ENCODE measurements around the gene HS3ST5. TPM values are rescaled to one million over a fixed set of nuclear protein-coding genes. Genes with fewer than 3 reads are reported as not detected.

The HS3ST5 gene
- total RNA-seq, 2 donors from 2014 or later = 0.31 to 2.0 TPM

GRCh38 chr6:114200891-114201290 lies 141.9 kb downstream of the HS3ST5 start:
- Histone ChIP-seq H3K36me3 (ENCODE audit: control insufficient read depth, insufficient read depth, low read length) (no peaks in the 10 kb centered on the region), H3K9me3 (ENCODE audit: control insufficient read depth, low read length) (no peaks in the 10 kb centered on the region), H3K9ac (ENCODE audit: extremely low read depth, low read length, poor library complexity, severe bottlenecking) (no peak overlapping the region), H3K4me1 (ENCODE audit: control insufficient read depth, insufficient read depth, low read length) (no peaks in the 10 kb centered on the region), H3K27ac (ENCODE audit: low read depth, low read length) (no peak overlapping the region), H3K4me3 (ENCODE audit: low read length) (no peak overlapping the region), H3K27me3 (ENCODE audit: control insufficient read depth, insufficient read depth, low read length, poor library complexity, severe bottlenecking) (no peaks in the 10 kb centered on the region)
- no peak for DNase-seq
- TF ChIP-seq, protein P1, sequence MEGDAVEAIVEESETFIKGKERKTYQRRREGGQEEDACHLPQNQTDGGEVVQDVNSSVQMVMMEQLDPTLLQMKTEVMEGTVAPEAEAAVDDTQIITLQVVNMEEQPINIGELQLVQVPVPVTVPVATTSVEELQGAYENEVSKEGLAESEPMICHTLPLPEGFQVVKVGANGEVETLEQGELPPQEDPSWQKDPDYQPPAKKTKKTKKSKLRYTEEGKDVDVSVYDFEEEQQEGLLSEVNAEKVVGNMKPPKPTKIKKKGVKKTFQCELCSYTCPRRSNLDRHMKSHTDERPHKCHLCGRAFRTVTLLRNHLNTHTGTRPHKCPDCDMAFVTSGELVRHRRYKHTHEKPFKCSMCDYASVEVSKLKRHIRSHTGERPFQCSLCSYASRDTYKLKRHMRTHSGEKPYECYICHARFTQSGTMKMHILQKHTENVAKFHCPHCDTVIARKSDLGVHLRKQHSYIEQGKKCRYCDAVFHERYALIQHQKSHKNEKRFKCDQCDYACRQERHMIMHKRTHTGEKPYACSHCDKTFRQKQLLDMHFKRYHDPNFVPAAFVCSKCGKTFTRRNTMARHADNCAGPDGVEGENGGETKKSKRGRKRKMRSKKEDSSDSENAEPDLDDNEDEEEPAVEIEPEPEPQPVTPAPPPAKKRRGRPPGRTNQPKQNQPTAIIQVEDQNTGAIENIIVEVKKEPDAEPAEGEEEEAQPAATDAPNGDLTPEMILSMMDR (conservative IDR thresholded peaks at IDR 0.05) = no peak
- WGBS, 2 experiments (ENCODE audit: insufficient coverage in 1 of 2, insufficient read length in 1 of 2) = 79 to 81% methylated on average over 3 of the region's 3 CpGs
- H3K4me3 Mint-ChIP-seq = no peak overlapping the region
- H3K9me3 Mint-ChIP-seq = peaks cover 15% of the 10 kb centered on the region
- no peaks in the 10 kb centered on the region for H3K36me3 Mint-ChIP-seq (ENCODE audit: low read depth)
- H3K27ac Mint-ChIP-seq = no peak overlapping the region
- peaks cover 9% of the 10 kb centered on the region for H3K4me1 Mint-ChIP-seq
- H3K27me3 Mint-ChIP-seq (ENCODE audit: insufficient read depth) = no peaks in the 10 kb centered on the region

GRCh38 chr6:114195631-114196403 lies 147.0 kb downstream of the HS3ST5 start:
- Mint-ChIP-seq H3K9me3 (no peaks in the 10 kb centered on the region), H3K4me1 (peaks cover 21% of the 10 kb centered on the region), H3K27ac (no peak overlapping the region), H3K27me3 (ENCODE audit: insufficient read depth) (no peaks in the 10 kb centered on the region), H3K4me3 (no peak overlapping the region), H3K36me3 (ENCODE audit: low read depth) (no peaks in the 10 kb centered on the region)
- Histone ChIP-seq H3K9ac (ENCODE audit: extremely low read depth, low read length, poor library complexity, severe bottlenecking) (no peak overlapping the region), H3K4me1 (ENCODE audit: control insufficient read depth, insufficient read depth, low read length) (no peaks in the 10 kb centered on the region), H3K9me3 (ENCODE audit: control insufficient read depth, low read length) (no peaks in the 10 kb centered on the region), H3K27ac (ENCODE audit: low read depth, low read length) (no peak overlapping the region), H3K36me3 (ENCODE audit: control insufficient read depth, insufficient read depth, low read length) (no peaks in the 10 kb centered on the region), H3K4me3 (ENCODE audit: low read length) (no peak overlapping the region), H3K27me3 (ENCODE audit: control insufficient read depth, insufficient read depth, low read length, poor library complexity, severe bottlenecking) (peaks cover 4% of the 10 kb centered on the region)
- WGBS, 2 experiments (ENCODE audit: insufficient coverage in 1 of 2, insufficient read length in 1 of 2) = 71 to 73% methylated on average over 5 to 7 of the region's 7 CpGs
- TF ChIP-seq, protein P1 (conservative IDR thresholded peaks at IDR 0.05) = no peak
- no peak for DNase-seq

GRCh38 chr6:114195027-114195365 lies 147.8 kb downstream of the HS3ST5 start:
- Mint-ChIP-seq H3K4me1 (peaks cover 27% of the 10 kb centered on the region), H3K9me3 (no peaks in the 10 kb centered on the region), H3K4me3 (no peak overlapping the region), H3K36me3 (ENCODE audit: low read depth) (no peaks in the 10 kb centered on the region), H3K27me3 (ENCODE audit: insufficient read depth) (no peaks in the 10 kb centered on the region), H3K27ac (no peak overlapping the region)
- no peaks in the 10 kb centered on the region for H3K4me1 ChIP-seq (ENCODE audit: control insufficient read depth, insufficient read depth, low read length)
- no peaks in the 10 kb centered on the region for H3K36me3 ChIP-seq (ENCODE audit: control insufficient read depth, insufficient read depth, low read length)
- no peak overlapping the region for H3K9ac ChIP-seq (ENCODE audit: extremely low read depth, low read length, poor library complexity, severe bottlenecking)
- DNase-seq = no peak
- H3K9me3 ChIP-seq (ENCODE audit: control insufficient read depth, low read length) = no peaks in the 10 kb centered on the region
- H3K27ac ChIP-seq (ENCODE audit: low read depth, low read length) = no peak overlapping the region
- WGBS, 2 experiments (ENCODE audit: insufficient coverage in 1 of 2, insufficient read length in 1 of 2) = 96% methylated on average over 1 of the region's 1 CpG; no CpG with 5 or more reads in 1 of the 2 experiments
- H3K4me3 ChIP-seq (ENCODE audit: low read length) = no peak overlapping the region
- peaks cover 4% of the 10 kb centered on the region for H3K27me3 ChIP-seq (ENCODE audit: control insufficient read depth, insufficient read depth, low read length, poor library complexity, severe bottlenecking)
- TF ChIP-seq, protein P1 (conservative IDR thresholded peaks at IDR 0.05) = no peak

Data from endodermal cell (in vitro differentiated cells).